Stimulated activated CD8-positive, alpha-beta memory T cell treated with anti-CD3 and anti-CD28 coated beads, Interleukin-12 subunit alpha, Interleukin-12 subunit beta, amount 100 ng/mL, for 24 hours (primary cell): ENCODE data around the gene TMEM219.
A peak's percentile ranks its signal among the peaks of the same experiment; 100 is the strongest.

Source experiments
- DNase-seq: peaks from one replicate; pipeline ENCODE4 v3.0.0-alpha.2; 2020; ENCODE audit errors: extremely low read depth

Gene TMEM219

GRCh38 chr16:29995324-29995910 is 33.5 kb downstream of the TMEM219 start, which contains the start of gene HIRIP3:
Gene HIRIP3, minus strand, starts transcription at chr16:29995617. Its CDS starts 12 bp downstream, at chr16:29995605.
- peak; percentile 71 for DNase-seq

DNA sequence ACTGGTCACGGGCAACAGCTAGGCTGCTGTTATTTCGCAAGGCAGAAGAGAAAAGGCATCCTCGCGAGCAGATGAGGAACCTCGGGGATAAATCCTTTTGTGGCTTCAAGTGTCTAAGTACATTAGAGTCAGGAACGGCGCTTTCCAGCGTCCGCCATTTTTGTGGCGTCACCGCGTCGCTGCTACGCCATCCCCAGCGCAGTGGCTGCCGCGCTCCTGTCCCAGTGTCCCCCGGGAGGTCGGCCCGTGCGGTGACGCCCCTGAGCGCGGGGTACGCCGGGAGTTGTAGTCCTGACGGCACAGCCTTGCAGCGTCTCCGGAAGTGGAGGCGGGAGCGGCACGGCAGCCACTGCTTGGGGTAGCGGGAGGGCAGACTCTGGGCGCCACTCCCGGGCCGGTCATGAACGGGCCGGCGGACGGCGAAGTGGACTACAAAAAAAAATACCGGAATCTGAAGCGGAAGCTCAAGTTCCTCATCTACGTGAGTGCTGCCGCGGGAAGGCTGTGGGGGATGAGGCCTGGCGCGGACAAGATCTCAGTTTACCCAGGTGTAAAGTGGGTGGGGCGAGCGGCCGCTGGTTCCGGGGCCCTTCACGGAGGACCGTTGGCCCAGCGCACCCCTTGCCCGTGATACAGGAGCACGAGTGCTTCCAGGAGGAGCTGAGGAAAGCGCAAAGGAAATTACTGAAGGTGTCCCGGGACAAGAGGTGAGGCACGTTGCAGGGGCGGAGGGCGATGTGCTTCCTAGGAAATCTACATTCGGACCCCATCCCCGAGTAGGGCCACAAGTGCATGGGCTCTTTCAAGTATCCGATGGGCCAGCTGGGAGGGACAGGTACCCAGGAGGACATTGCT is 34.3 kb downstream of the TMEM219 start, which contains the start of gene INO80E:
TSS of gene INO80E (plus strand) at position 331 of the 855 bp plus-strand sequence. CDS start at position 401, 70 bp downstream.
- peak; percentile 98 for DNase-seq

- no peak for DNase-seq
Observed at GRCh38 chr16:29996766-29997250, 34.9 kb downstream of the TMEM219 start.

- no peak for DNase-seq
Observed at GRCh38 chr16:29999605-30000004, 37.7 kb downstream of the TMEM219 start.

- no peak for DNase-seq
Observed at GRCh38 chr16:30000735-30001631, 39.1 kb downstream of the TMEM219 start.

DNA sequence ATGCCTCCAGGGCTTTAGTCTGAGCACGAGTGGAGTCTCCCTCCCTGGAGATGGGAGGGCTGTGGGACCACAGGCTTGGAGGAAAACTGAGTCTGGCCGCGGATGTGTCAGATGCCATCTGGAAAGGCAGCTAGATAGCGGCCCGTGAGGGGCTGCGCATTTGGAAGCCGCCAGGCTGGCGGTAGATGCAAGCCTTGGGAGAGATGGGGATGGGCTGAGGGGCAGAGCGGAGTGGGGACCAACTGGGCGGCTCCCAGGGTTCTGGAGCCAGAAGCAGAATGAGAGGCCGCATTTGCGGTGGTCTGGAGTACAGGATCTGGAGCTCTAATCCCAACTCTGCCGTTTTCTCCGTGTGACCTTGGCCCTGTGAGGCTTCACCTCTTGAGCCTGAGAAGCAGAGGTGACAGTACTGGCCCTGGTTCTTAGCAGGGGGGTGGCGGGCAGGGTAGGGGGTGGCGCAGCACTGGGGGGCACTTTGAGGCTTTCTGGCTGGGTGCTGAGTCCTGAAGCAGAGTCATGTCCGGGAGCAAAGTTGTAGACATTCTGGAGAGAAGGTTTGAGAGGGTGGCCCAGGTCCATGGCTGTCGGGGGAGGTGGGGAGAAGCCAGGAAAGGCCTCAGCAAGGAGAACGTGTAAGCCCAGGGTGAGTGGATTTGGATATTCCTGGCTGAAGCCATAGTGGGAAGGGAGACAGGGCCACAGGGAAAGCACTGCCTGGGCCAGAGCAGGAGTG is 40.9 kb downstream of the TMEM219 start:
- DNase-seq = no peak

GRCh38 chr16:30003670-30004423 is 42.0 kb downstream of the TMEM219 start:
- DNase-seq = no peak

DNA sequence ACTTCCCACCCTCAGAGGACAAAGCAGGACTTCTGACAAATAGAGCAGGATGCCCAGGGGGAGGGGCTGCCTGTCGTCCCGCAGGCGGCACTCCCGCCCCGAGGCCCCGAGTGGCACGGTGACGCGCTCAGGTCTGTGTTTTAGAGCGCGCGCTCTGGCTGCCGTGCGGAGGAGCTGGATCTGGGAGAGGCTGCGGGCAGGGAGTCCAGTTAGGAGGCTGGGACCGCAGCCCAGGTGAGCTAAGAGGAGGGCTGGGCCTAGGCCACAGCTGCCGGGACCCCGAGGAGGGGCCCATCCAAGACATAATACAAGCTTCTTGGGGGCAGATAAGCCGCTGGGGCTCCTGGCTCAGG is 42.5 kb downstream of the TMEM219 start:
- DNase-seq = no peak

GRCh38 chr16:30004811-30005242 is 42.9 kb downstream of the TMEM219 start:
- no peak for DNase-seq

- no peak for DNase-seq
Observed at GRCh38 chr16:30005341-30006094, 43.6 kb downstream of the TMEM219 start.

DNA sequence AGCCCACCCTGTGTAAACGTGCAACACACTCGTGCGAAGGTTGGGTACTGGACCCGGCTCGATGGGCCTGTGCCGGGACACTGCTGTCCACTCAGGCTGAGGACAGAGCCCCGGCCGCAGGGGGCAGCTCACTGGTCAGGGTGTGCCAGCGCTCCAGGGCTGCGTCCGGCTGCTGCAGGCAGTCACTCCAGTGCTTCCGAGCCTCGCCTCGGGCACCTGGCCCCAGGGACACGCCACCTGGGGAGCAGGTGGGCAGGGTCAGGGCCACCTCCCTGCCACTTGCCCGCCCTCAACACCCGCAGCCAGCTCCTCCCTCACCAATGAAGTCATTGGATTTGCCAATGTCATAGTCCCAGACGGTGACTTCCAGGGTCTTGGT is 44.2 kb downstream of the TMEM219 start:
- DNase-seq = no peak

DNA sequence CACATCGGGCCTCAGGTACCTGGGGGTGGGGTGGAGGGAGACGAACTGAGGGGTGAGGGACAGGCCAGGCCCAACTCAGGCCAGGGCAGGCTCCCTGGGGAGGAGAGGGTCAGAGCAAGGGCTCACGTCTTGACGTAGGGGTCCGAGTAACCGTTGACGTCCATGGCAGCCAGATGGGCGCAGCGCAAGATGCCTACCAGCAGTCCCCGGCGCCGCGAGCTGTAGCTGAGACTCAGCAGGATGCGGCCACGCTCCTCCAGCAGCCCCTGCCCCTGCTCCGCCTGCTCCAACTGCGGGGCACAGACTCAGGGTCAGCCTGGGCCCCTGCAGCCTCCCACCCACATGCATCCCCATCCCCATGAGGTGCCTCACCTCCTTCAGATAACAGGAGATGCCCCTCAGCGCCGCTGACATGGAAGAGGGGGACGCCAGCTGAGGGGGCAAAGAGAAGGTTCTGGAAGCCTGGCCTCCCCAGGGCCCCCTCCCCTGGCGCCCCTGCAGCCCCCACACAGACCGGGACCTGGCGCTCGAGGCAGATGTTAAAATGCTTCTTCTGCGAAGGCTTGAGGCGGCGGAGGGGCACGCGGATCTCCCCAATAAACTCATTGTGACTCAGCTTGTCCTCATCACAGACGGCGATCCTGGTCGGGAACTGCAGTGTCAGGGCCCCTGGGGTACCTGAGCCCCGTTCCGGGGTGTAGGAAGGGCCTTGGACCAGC is 44.9 kb downstream of the TMEM219 start:
- no peak for DNase-seq

DNA sequence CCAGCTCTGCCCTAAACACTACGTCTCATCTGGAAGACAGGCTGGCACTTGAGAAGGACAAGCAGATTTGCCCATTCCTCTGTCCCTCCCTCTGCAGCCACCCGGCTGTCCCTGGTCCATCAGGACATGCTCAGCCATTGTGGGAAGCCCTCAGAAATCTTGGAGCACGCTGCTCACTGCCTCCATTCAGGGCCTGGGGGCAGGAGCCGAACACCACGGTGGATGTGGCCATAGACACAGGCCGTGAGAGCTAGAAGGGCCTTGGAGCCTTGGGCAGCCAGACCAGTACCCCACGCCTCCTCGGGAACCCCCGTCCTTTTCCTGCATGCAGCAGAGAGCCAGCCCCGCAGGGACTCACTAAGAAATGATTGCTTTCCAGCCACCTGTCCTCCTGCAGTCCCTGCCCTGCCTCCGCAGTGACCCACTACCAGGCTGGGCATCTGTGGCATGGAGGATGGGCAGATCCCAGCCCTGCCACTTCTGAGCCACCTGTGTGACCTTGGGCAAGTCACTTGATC is 45.6 kb downstream of the TMEM219 start:
- DNase-seq = no peak

GRCh38 chr16:30009085-30009862 is 47.4 kb downstream of the TMEM219 start:
- no peak for DNase-seq

DNA sequence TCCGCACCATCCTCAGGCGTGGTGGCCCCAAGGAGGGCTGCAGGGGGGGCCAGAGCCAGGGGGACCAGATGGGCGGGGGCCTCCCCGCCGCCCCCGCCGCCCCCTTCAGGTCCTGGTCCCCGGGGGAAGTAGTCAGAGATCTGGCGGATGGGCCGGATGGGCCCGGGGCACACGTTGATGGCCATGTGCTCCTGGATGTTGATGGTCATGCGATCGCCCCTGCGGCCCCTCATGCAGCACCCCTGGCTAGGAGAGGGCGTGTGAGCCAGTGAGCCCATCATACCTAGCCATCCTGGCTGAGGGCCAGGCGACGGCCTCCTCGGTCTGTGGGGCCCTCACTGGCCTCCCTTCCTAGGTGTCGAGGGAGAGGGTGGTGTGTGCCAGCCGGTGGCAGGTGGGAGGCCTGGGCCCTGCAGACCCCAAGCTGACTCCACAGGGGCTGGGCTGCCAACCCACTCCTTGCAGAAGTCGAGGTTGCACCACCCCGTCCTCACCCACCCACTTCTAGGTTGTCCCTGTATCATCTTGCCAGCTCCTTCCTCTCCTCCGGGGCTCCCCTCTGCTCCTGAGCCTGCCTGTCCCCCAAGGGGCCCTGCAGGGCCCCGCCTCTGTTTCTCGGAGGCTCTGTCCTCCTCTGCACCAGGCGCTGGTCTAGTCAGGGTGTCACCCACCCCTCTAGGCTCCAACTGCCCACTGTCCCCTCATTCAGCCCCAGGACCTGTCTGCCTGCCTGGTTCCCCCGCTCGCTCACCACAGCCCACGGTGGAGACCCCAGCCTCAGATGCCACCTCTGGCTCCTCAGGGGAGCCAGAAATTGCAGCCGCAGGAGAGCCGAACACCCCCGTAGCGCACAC is 48.3 kb downstream of the TMEM219 start:
- no peak for DNase-seq

DNA sequence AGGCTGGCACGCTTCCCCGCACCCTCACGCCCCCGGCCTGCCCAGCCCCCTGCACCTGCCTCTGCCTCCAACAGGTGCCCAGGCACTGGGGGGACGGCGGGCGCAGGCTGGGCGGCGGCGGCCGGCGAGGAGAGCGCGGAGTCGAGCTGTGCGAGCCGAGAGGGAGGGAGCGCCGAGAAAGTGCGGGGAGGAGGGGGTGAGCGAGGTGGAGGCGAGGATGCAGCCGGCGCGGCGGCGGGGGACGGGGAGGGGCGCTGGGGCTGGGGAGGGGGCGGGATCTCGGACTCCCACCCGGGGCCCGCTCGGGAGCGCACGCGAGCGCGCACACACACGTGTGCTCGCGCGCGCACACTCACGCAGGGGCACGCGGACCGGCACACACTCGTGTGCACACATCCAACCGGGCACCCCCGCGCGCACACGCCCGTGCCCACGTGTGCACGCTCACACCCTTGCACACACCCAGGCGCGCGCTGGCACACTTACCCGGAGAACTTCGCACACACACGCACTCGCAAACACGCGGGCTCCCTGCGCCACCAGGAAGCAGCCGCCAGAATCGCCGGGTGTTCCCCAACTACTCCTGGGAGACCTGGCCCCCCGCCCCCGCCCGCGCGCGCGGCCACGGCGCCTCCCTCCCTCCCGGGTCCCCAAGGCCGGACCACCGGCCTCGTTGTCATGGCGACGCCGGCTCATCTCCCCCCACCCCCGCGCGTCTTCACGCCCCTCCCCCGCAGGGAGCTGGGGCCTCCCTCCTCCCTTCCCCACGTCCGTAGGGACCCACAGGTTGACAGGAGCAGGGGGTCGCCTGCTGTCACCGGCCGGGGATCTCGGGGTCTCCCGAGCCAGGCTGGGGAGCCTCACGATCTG is 49.2 kb downstream of the TMEM219 start, which contains the start of gene DOC2A:
TSS of gene DOC2A (minus strand) at position 184 of the 870 bp plus-strand sequence. CDS start 805 bp downstream, outside the sequence.
- no peak for DNase-seq
